ENCODE measurements around the gene IL34.
A peak's percentile ranks its signal among the peaks of the same experiment; 100 is the strongest.

- TF ChIP-seq CTCF (IDR thresholded peaks at IDR 0.05) (no peak), POLR2A (IDR thresholded peaks at IDR 0.05) (no peak), POLR2AphosphoS5 (IDR thresholded peaks at IDR 0.05) (peak in 2 of 3 donors; percentile 20 to 35)
Measured at GRCh38 chr16:70685938-70686375, 39.6 kb downstream of the IL34 start, which contains the start of gene MTSS2.
